ENCODE results near the gene TMEM132E. TPM values are rescaled to one million over a fixed set of nuclear protein-coding genes. Genes with fewer than 3 reads are reported as not detected.

Gene TMEM132E
- total and polyA plus RNA-seq, 12 donors: 0.07 to 1.1 (median 0.23) TPM; not detected in 1

GRCh38 chr17:34572483-34572882 lies 6.9 kb upstream of the TMEM132E start:
- no peak overlapping the region for H3K27ac ChIP-seq
- DNase-seq: no peak
- intact Hi-C loops (cut with DNase I): no loop called here
- H3K36me3 ChIP-seq (replicated peaks in 1 of 2): no peaks in the 10 kb centered on the region
- TF ChIP-seq CTCF (IDR thresholded peaks at IDR 0.05) (no peak), POLR2A (IDR thresholded peaks at IDR 0.05) (no peak)
- no peak overlapping the region for H3K4me3 ChIP-seq
- peaks cover 0 to 8% of the 10 kb centered on the region in 2 donors for H3K4me1 ChIP-seq (replicated peaks in 1 of 2)
- H3K27me3 ChIP-seq: peaks cover 15% of the 10 kb centered on the region
- no peaks in the 10 kb centered on the region for H3K9me3 ChIP-seq (replicated peaks in 1 of 3)
- WGBS, 4 donors: 43 to 63% (median 55%) methylated on average over 1 of the region's 1 CpG

GRCh38 chr17:34575182-34575581 lies 4.2 kb upstream of the TMEM132E start:
- Histone ChIP-seq H3K4me3 (no peak overlapping the region), H3K27me3 (peaks cover 42% of the 10 kb centered on the region), H3K36me3 (replicated peaks in 1 of 2) (no peaks in the 10 kb centered on the region), H3K9me3 (replicated peaks in 1 of 3) (no peaks in the 10 kb centered on the region), H3K27ac (no peak overlapping the region), H3K4me1 (replicated peaks in 1 of 2) (peaks cover 12 to 15% of the 10 kb centered on the region in 2 donors)
- TF ChIP-seq CTCF (IDR thresholded peaks at IDR 0.05): no peak
- TF ChIP-seq POLR2A (IDR thresholded peaks at IDR 0.05): no peak
- DNase-seq: no peak
- WGBS, 4 donors: 81 to 86% (median 82%) methylated on average over 5 of the region's 5 CpGs
- intact Hi-C loops (cut with DNase I): no loop called here

GRCh38 chr17:34578016-34578415 lies 1.4 kb upstream of the TMEM132E start:
- TF ChIP-seq CTCF (IDR thresholded peaks at IDR 0.05) (no peak), POLR2A (IDR thresholded peaks at IDR 0.05) (no peak)
- no peak overlapping the region for H3K4me3 ChIP-seq
- H3K36me3 ChIP-seq (replicated peaks in 1 of 2): no peaks in the 10 kb centered on the region
- 48 to 59% (median 53%) methylated on average over 2 to 3 of the region's 3 CpGs for WGBS, 4 donors
- H3K9me3 ChIP-seq (replicated peaks in 1 of 3): no peaks in the 10 kb centered on the region
- H3K27me3 ChIP-seq: peaks cover 59% of the 10 kb centered on the region
- H3K27ac ChIP-seq: no peak overlapping the region
- peaks cover 12 to 34% of the 10 kb centered on the region in 2 donors for H3K4me1 ChIP-seq (replicated peaks in 1 of 2)
- no peak for DNase-seq
- intact Hi-C loops (cut with DNase I): no loop called here

GRCh38 chr17:34578656-34579016 lies 746 bp upstream of the TMEM132E start:
- Histone ChIP-seq H3K9me3 (replicated peaks in 1 of 3) (no peaks in the 10 kb centered on the region), H3K27me3 (peaks cover 59% of the 10 kb centered on the region), H3K27ac (no peak overlapping the region), H3K4me1 (replicated peaks in 1 of 2) (peaks cover 12 to 34% of the 10 kb centered on the region in 2 donors), H3K36me3 (replicated peaks in 1 of 2) (no peaks in the 10 kb centered on the region), H3K4me3 (peak overlapping the region in 1 of 4 donors; percentile 45)
- no peak for DNase-seq
- TF ChIP-seq POLR2A (IDR thresholded peaks at IDR 0.05) (no peak), CTCF (IDR thresholded peaks at IDR 0.05) (no peak)
- intact Hi-C loops (cut with DNase I): no loop called here
- WGBS, 4 donors: 10 to 39% (median 19%) methylated on average over 4 to 11 of the region's 11 CpGs

Data from adrenal gland (tissue), 12 donors.